ENCODE results near the gene KRT83.

DNA sequence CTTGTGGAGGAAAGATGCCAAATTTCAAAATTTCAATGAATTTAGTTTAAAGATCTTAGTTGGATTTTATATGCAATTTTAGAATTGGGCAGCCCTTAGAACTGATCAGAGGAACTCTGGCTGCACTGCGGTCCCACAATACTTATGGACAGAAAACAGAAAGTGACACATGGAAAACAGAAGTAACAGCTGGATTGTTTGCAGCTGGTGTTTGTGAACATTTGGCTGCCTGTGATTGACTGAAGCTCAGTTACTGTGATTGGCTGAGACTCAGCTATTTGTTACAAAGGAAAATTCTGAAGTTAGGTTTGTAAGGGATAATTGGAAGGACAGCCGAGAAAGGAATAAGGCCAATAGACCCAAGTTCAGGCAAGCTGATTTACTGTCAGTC lies 56.8 kb downstream of the KRT83 start:
- TF ChIP-seq, protein P1, sequence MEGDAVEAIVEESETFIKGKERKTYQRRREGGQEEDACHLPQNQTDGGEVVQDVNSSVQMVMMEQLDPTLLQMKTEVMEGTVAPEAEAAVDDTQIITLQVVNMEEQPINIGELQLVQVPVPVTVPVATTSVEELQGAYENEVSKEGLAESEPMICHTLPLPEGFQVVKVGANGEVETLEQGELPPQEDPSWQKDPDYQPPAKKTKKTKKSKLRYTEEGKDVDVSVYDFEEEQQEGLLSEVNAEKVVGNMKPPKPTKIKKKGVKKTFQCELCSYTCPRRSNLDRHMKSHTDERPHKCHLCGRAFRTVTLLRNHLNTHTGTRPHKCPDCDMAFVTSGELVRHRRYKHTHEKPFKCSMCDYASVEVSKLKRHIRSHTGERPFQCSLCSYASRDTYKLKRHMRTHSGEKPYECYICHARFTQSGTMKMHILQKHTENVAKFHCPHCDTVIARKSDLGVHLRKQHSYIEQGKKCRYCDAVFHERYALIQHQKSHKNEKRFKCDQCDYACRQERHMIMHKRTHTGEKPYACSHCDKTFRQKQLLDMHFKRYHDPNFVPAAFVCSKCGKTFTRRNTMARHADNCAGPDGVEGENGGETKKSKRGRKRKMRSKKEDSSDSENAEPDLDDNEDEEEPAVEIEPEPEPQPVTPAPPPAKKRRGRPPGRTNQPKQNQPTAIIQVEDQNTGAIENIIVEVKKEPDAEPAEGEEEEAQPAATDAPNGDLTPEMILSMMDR (IDR thresholded peaks at IDR 0.05; ENCODE audit: low read depth, low read length, poor library complexity, severe bottlenecking) = no peak
- no peak for TF ChIP-seq EZH2phosphoT487 (IDR thresholded peaks at IDR 0.05; ENCODE audit: borderline replicate concordance, low read length)

Measured in DOHH2 (cell line).